Loucy (cell line): ENCODE data around the gene NHEJ1.

Experiments
- H2AFZ ChIP-seq: fragments of 200-600 bp; sonication (generic); 2 replicates; pipeline ENCODE4 v1.6.0; 2016; ENCODE audit warnings: antibody characterized with exemption, mild to moderate bottlenecking, low read length, moderate library complexity
- H3F3A ChIP-seq: fragments of 200-600 bp; 2 replicates; pipeline ENCODE4 v1.6.0; 2016; ENCODE audit warnings: antibody characterized with exemption, low read depth, mild to moderate bottlenecking
- H3K27me3 ChIP-seq: fragments of 200-600 bp; sonication (generic); 2 replicates; pipeline ENCODE4 v1.6.1; 2014; ENCODE audit warnings: low read length, mild to moderate bottlenecking; ENCODE audit not compliant: insufficient read depth, poor library complexity, severe bottlenecking
- H3K36me3 ChIP-seq: fragments of 200-600 bp; sonication (generic); 2 replicates; pipeline ENCODE4 v1.6.1; 2016; ENCODE audit warnings: low read length; ENCODE audit not compliant: insufficient read depth
- H3K4me1 ChIP-seq: fragments of 200-600 bp; sonication (generic); 2 replicates; pipeline ENCODE4 v1.5.1; 2014; ENCODE audit warnings: low read length, mild to moderate bottlenecking; ENCODE audit not compliant: insufficient read depth, poor library complexity, severe bottlenecking
- H3K4me2 ChIP-seq: fragments of 200-600 bp; sonication (generic); 2 replicates; pipeline ENCODE4 v1.6.0; 2014; ENCODE audit warnings: antibody characterized with exemption, low read length, low read depth, mild to moderate bottlenecking; ENCODE audit not compliant: poor library complexity, severe bottlenecking
- H3K4me3 ChIP-seq: fragments of 200-600 bp; sonication (generic); 2 replicates; pipeline ENCODE4 v1.5.1; 2014; ENCODE audit warnings: low read length, mild to moderate bottlenecking, mixed read lengths; ENCODE audit not compliant: poor library complexity, severe bottlenecking
- H3K79me2 ChIP-seq: fragments of 200-600 bp; sonication (generic); 2 replicates; pipeline ENCODE4 v1.6.1; 2014; ENCODE audit warnings: low read length; ENCODE audit not compliant: insufficient read depth
- H3K9ac ChIP-seq: fragments of 200-600 bp; sonication (generic); 2 replicates; pipeline ENCODE4 v1.6.0; 2014; ENCODE audit warnings: mild to moderate bottlenecking, low read depth, low read length, moderate library complexity; ENCODE audit not compliant: poor library complexity, severe bottlenecking
- H3K9me2 ChIP-seq: fragments of 200-600 bp; sonication (generic); replicated peaks from 2 replicates; pipeline ENCODE4 v1.6.1; 2016; ENCODE audit warnings: low read depth, low read length, mixed read lengths
- H3K9me3 ChIP-seq: fragments of 200-600 bp; sonication (generic); 2 replicates; pipeline ENCODE4 v1.6.1; 2014; ENCODE audit warnings: mild to moderate bottlenecking, antibody characterized with exemption, low read length, low read depth; ENCODE audit not compliant: insufficient read depth
- H4K20me1 ChIP-seq: fragments of 200-600 bp; sonication (generic); 2 replicates; pipeline ENCODE4 v1.6.0; 2014; ENCODE audit warnings: antibody characterized with exemption, low read length, mild to moderate bottlenecking; ENCODE audit not compliant: insufficient read depth, poor library complexity, severe bottlenecking
- CTCF ChIP-seq: fragments of 200-600 bp; sonication (generic); conservative IDR thresholded peaks from 2 replicates; pipeline ENCODE4 v1.5.1; 2014; ENCODE audit warnings: mild to moderate bottlenecking, antibody characterized with exemption, low read length
- EZH2phosphoT487 ChIP-seq: fragments of 200-600 bp; IDR thresholded peaks from 2 replicates; pipeline ENCODE4 v1.6.1; 2018; ENCODE audit warnings: antibody characterized with exemption, mild to moderate bottlenecking, moderate library complexity, borderline replicate concordance

The NHEJ1 gene

GRCh38 chr2:219167997-219168396 lies 7.4 kb upstream of the NHEJ1 start:
- Histone ChIP-seq H3K4me3 (no peak overlapping the region), H4K20me1 (no peaks in the 10 kb centered on the region), H3K4me2 (no peak overlapping the region), H3K4me1 (no peaks in the 10 kb centered on the region), H2AFZ (no peak overlapping the region), H3F3A (no peaks in the 10 kb centered on the region), H3K9ac (no peak overlapping the region), H3K79me2 (no peaks in the 10 kb centered on the region), H3K36me3 (no peaks in the 10 kb centered on the region; the same call in 1 of the 2 replicates), H3K9me2 (no peaks in the 10 kb centered on the region), H3K9me3 (no peaks in the 10 kb centered on the region), H3K27me3 (no peaks in the 10 kb centered on the region)
- TF ChIP-seq EZH2phosphoT487 (no peak), CTCF (no peak)

GRCh38 chr2:219165058-219165911 lies 4.7 kb upstream of the NHEJ1 start:
- no peaks in the 10 kb centered on the region for H3K9me2 ChIP-seq
- no peaks in the 10 kb centered on the region for H3K36me3 ChIP-seq
- H3K27me3 ChIP-seq, result no peaks in the 10 kb centered on the region
- peaks cover 5% of the 10 kb centered on the region for H3K4me1 ChIP-seq
- TF ChIP-seq EZH2phosphoT487 (no peak), CTCF (no peak)
- H3F3A ChIP-seq, result no peaks in the 10 kb centered on the region
- no peaks in the 10 kb centered on the region for H3K79me2 ChIP-seq
- H3K4me2 ChIP-seq, result no peak overlapping the region
- no peak overlapping the region for H3K9ac ChIP-seq
- H4K20me1 ChIP-seq, result no peaks in the 10 kb centered on the region
- H3K9me3 ChIP-seq, result no peaks in the 10 kb centered on the region
- H2AFZ ChIP-seq, result no peak overlapping the region
- H3K4me3 ChIP-seq, result no peak overlapping the region

- no peaks in the 10 kb centered on the region for H3K9me2 ChIP-seq
- no peaks in the 10 kb centered on the region for H3F3A ChIP-seq
- H3K4me2 ChIP-seq, result no peak overlapping the region
- TF ChIP-seq CTCF (no peak), EZH2phosphoT487 (no peak)
- peaks cover 13% of the 10 kb centered on the region for H3K4me1 ChIP-seq
- H3K9ac ChIP-seq, result no peak overlapping the region
- H3K9me3 ChIP-seq, result no peaks in the 10 kb centered on the region
- no peaks in the 10 kb centered on the region for H4K20me1 ChIP-seq
- H2AFZ ChIP-seq, result no peak overlapping the region
- no peaks in the 10 kb centered on the region for H3K36me3 ChIP-seq
- no peaks in the 10 kb centered on the region for H3K27me3 ChIP-seq
- no peak overlapping the region for H3K4me3 ChIP-seq
- no peaks in the 10 kb centered on the region for H3K79me2 ChIP-seq
Observed at GRCh38 chr2:219163156-219163555, 2.5 kb upstream of the NHEJ1 start.
